K562 (cell line): Measurements from ENCODE around the gene LY6G6D. TPM values are rescaled to one million over a fixed set of nuclear protein-coding genes. Genes with fewer than 3 reads are reported as not detected.
A peak's percentile ranks its signal among the peaks of the same experiment; 100 is the strongest.

Source experiments
- CBFA2T2 ChIP-seq: fragments of 450-650 bp; conservative IDR thresholded peaks from 2 replicates; pipeline ENCODE4 v1.6.1; 2017; ENCODE audit warnings: mild to moderate bottlenecking
- CC2D1A ChIP-seq: fragments of 450-650 bp; IDR thresholded peaks from 2 replicates; pipeline ENCODE4 v1.6.1; 2017; ENCODE audit warnings: mild to moderate bottlenecking
- E2F8 ChIP-seq: fragments of 450-650 bp; IDR thresholded peaks from 2 replicates; pipeline ENCODE4 v1.7.1; 2018; ENCODE audit warnings: mild to moderate bottlenecking, low read depth; ENCODE audit not compliant: partially characterized antibody
- ERF ChIP-seq: fragments of 450-650 bp; formaldehyde crosslinking; IDR thresholded peaks from 2 replicates; pipeline ENCODE4 v1.4.0; 2020; ENCODE audit warnings: mild to moderate bottlenecking, mixed read lengths
- GTF2E2 ChIP-seq: fragments of 200-800 bp; sonication (Bioruptor generic); IDR thresholded peaks from 2 replicates; pipeline ENCODE4 v1.6.1; 2016; ENCODE audit warnings: missing genetic modification characterization, missing compliant biosample characterization
- LEF1 ChIP-seq: fragments of 450-650 bp; IDR thresholded peaks from 2 replicates; pipeline ENCODE4 v1.6.1; 2016; ENCODE audit warnings: mild to moderate bottlenecking
- MCM7 ChIP-seq, 2 experiments: fragments of 450-650 bp; IDR thresholded peaks; 2 replicates each; pipeline ENCODE4 v1.6.1; 2016 to 2018
- MYNN ChIP-seq, 2 experiments: sonication (generic); formaldehyde crosslinking in 1 of 2; IDR thresholded peaks; 2 replicates each; pipeline versions ENCODE4 v1.5.0 to v1.6.1; 2016 to 2020; ENCODE audit warnings: antibody characterized with exemption in 1 of 2, missing genetic modification reagents in 1 of 2
- NUFIP1 ChIP-seq: fragments of 450-650 bp; IDR thresholded peaks from 2 replicates; pipeline ENCODE4 v1.6.1; 2018; ENCODE audit not compliant: partially characterized antibody
- PHTF2 ChIP-seq: fragments of 250-450 bp; sonication (Bioruptor Pico); IDR thresholded peaks from 2 replicates; pipeline ENCODE4 v1.5.0; 2021; ENCODE audit warnings: mild to moderate bottlenecking
- PTTG1 ChIP-seq: fragments of 450-650 bp; IDR thresholded peaks from 2 replicates; pipeline ENCODE4 v1.6.1; 2016; ENCODE audit warnings: low read depth, mild to moderate bottlenecking, missing genetic modification characterization, missing compliant biosample characterization
- SIN3A ChIP-seq, 2 experiments: fragments of 150-350 bp in 1 of 2; IDR thresholded peaks; 2 replicates each; pipeline ENCODE4 v1.6.1; 2011 to 2016; ENCODE audit warnings: borderline replicate concordance in 2 of 2, low read depth in 2 of 2, low read length in 2 of 2, mild to moderate bottlenecking in 2 of 2, moderate library complexity in 2 of 2; ENCODE audit not compliant: control insufficient read depth in 1 of 2
- SMARCA4 ChIP-seq: fragments of 450-650 bp; IDR thresholded peaks from 2 replicates; pipeline ENCODE4 v1.6.1; 2016
- STAT5B ChIP-seq: fragments of 250-450 bp; sonication (Bioruptor Pico); IDR thresholded peaks from 2 replicates; pipeline ENCODE4 v1.8.0; 2021; ENCODE audit warnings: mild to moderate bottlenecking, inconsistent platforms
- TRIM25 ChIP-seq: fragments of 450-650 bp; IDR thresholded peaks from 2 replicates; pipeline ENCODE4 v1.7.0; 2016; ENCODE audit warnings: borderline replicate concordance
- ZNF347 ChIP-seq: fragments of 450-650 bp; formaldehyde crosslinking; IDR thresholded peaks from 2 replicates; pipeline ENCODE4 v1.4.0; 2020; ENCODE audit warnings: low read depth, mild to moderate bottlenecking, moderate library complexity
- ZNF41 ChIP-seq: fragments of 250-450 bp; sonication (Bioruptor Pico); conservative IDR thresholded peaks from 2 replicates; pipeline ENCODE4 v1.4.0; 2020; ENCODE audit warnings: mild to moderate bottlenecking
- polyA plus RNA-seq, 8 experiments: library from polyadenylated mRNA; depleted of rRNA in 4 of 8; stranded (reverse) in 5 of 8; unstranded in 3 of 8; fragments of >200 nt; fragmentation: Nextera tagmentation in 2 of 8; fragmentation: Illumina TruSeq in 1 of 8; extraction: Ambion mirVana in 2 of 8; extraction: Trizol in 1 of 8; gene quantifications; 2 replicates each; pipeline versions ENCODE4 v1.2.1 to v1.2.3, GENCODE V29; 2011 to 2014; ENCODE audit warnings: inconsistent platforms in 1 of 8, missing spikeins in 1 of 8
- total RNA-seq, 7 experiments: library from RNA; depleted of rRNA in 6 of 7; stranded (reverse); fragments of >200 nt in 6 of 7; fragmentation: Illumina TruSeq in 2 of 7; extraction: Trizol in 2 of 7; gene quantifications; 2 replicates each; pipeline versions ENCODE4 v1.2.1 to v1.2.3, GENCODE V29; 2011 to 2021; ENCODE audit warnings: low replicate concordance in 1 of 7
- TF ChIP-seq, protein P1 (sequence below): conservative IDR thresholded peaks from 2 replicates; pipeline ENCODE4 v1.6.1; 2011; ENCODE audit warnings: low read depth, mild to moderate bottlenecking, low read length; ENCODE audit not compliant: control insufficient read depth
- TF ChIP-seq, protein P2 (sequence below): fragments of 450-650 bp; formaldehyde crosslinking; IDR thresholded peaks from 2 replicates; pipeline ENCODE4 v1.4.0; 2022; ENCODE audit warnings: mild to moderate bottlenecking, moderate library complexity
- TF ChIP-seq, protein P3 (sequence below), 3 experiments: IDR thresholded peaks in 2 of 3; conservative IDR thresholded peaks in 1 of 3; 2 replicates each; pipeline ENCODE4 v1.5.1; 2011 to 2012; ENCODE audit warnings: low read length in 3 of 3, mild to moderate bottlenecking in 3 of 3, control low read depth in 2 of 3, improper control_type of control experiment in 1 of 3, inconsistent platforms in 1 of 3, low read depth in 1 of 3, mixed read lengths in 1 of 3, moderate library complexity in 1 of 3; ENCODE audit not compliant: insufficient read depth in 2 of 3

The LY6G6D gene
- total and polyA plus RNA-seq, 9 of the 15 experiments (the other 6 are each of a cell fraction or from before 2014, with no cell fraction given), result 0.30 to 0.38 TPM; not detected in 7

DNA sequence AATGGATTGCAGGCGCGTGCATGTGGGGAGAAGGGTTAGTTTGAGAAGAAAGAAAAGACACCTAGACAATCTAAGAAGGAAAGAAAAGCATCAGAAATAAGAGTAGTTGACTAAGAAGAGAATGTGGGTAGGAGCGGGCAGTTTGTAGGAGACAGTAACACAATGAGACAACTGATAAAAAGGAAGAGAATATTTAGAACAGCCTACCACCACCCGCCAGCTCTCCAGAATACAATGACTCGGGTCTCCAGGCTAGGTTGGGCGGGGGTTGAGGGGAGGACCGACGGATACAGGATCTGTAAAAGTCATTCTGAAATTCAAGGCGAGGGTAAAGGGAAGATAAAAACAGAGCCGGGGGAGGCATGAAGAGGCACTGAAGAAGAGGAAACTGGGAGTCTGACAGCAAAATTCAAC, 12.7 kb upstream of the LY6G6D start (continued):
- TF ChIP-seq SMARCA4 (peak; percentile 82), E2F8 (peak; percentile 47), MYNN (IDR thresholded peaks at IDR 0.05) (no peak), MYNN (CRISPR knock-in tag; IDR thresholded peaks at IDR 0.05) (no peak), ZNF347 (CRISPR knock-in tag) (no peak), GTF2E2 (tag) (no peak), SIN3A (IDR thresholded peaks at IDR 0.05; ENCODE audit: borderline replicate concordance in 2 of 2, control insufficient read depth in 1 of 2, low read depth in 2 of 2, low read length in 2 of 2) (no peak), CBFA2T2 (no peak), MCM7 (IDR thresholded peaks at IDR 0.05) (0 out of 4 replicates have a peak, but pooled peaks of 1 of the 2 experiments have one; percentile 17), CC2D1A (peak; percentile 35; the same call in 1 of the 2 replicates), ZNF41 (CRISPR knock-in tag) (no peak), LEF1 (no peak; the same call in 1 of the 2 replicates), TRIM25 (no peak), PHTF2 (CRISPR knock-in tag) (no peak), PTTG1 (tag) (no peak), STAT5B (CRISPR knock-in tag) (no peak), NUFIP1 (peak; percentile 48), ERF (no peak)
- TF ChIP-seq, protein P1, sequence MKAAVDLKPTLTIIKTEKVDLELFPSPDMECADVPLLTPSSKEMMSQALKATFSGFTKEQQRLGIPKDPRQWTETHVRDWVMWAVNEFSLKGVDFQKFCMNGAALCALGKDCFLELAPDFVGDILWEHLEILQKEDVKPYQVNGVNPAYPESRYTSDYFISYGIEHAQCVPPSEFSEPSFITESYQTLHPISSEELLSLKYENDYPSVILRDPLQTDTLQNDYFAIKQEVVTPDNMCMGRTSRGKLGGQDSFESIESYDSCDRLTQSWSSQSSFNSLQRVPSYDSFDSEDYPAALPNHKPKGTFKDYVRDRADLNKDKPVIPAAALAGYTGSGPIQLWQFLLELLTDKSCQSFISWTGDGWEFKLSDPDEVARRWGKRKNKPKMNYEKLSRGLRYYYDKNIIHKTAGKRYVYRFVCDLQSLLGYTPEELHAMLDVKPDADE, result no peak; the same call in 1 of the 2 replicates
- TF ChIP-seq, protein P2, sequence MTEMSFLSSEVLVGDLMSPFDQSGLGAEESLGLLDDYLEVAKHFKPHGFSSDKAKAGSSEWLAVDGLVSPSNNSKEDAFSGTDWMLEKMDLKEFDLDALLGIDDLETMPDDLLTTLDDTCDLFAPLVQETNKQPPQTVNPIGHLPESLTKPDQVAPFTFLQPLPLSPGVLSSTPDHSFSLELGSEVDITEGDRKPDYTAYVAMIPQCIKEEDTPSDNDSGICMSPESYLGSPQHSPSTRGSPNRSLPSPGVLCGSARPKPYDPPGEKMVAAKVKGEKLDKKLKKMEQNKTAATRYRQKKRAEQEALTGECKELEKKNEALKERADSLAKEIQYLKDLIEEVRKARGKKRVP (CRISPR knock-in tag), result 0 out of 2 replicates have a peak, but pooled peaks have one; percentile 4
- TF ChIP-seq, protein P3, sequence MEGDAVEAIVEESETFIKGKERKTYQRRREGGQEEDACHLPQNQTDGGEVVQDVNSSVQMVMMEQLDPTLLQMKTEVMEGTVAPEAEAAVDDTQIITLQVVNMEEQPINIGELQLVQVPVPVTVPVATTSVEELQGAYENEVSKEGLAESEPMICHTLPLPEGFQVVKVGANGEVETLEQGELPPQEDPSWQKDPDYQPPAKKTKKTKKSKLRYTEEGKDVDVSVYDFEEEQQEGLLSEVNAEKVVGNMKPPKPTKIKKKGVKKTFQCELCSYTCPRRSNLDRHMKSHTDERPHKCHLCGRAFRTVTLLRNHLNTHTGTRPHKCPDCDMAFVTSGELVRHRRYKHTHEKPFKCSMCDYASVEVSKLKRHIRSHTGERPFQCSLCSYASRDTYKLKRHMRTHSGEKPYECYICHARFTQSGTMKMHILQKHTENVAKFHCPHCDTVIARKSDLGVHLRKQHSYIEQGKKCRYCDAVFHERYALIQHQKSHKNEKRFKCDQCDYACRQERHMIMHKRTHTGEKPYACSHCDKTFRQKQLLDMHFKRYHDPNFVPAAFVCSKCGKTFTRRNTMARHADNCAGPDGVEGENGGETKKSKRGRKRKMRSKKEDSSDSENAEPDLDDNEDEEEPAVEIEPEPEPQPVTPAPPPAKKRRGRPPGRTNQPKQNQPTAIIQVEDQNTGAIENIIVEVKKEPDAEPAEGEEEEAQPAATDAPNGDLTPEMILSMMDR (IDR thresholded peaks at IDR 0.05 in 2 of 3, conservative IDR thresholded peaks at IDR 0.05 in 1 of 3; ENCODE audit: insufficient read depth in 2 of 3, low read depth in 1 of 3, low read length in 3 of 3), result no peak
